SHP77 treated with DMSO at 0.1 percent for 48 hours (cell line): Measurements from ENCODE around the gene HOXB3.
"Not testable (repeated sequence)": the region's sequence is repeated elsewhere in the genome, so short reads cannot be mapped to it uniquely, and the experiment has no call there.

Experiments used
- DNase-seq: peaks from one replicate; lab custom pipeline; 2025; lab: John Stamatoyannopoulos, UW

The HOXB3 gene

DNA sequence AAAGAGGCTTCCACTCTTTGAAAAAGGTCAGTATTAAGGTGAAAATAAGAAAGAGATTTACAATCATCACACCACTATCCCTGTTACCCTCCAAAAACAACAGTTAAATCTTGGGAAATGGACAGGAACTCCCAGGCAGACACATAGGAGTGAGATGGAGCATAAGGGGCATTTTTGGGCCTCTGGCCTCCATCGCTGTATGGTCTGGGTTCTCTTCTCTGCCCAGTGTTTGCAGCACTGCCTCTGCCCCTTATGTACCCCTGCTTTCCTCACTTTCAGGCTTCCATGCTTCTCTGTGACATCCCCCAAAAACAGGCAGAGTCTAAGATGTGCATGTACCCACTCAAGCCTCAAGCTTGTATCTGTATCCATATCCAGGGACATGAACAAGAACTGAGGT is 44.5 kb downstream of the HOXB3 start:
- no peak for DNase-seq

DNA sequence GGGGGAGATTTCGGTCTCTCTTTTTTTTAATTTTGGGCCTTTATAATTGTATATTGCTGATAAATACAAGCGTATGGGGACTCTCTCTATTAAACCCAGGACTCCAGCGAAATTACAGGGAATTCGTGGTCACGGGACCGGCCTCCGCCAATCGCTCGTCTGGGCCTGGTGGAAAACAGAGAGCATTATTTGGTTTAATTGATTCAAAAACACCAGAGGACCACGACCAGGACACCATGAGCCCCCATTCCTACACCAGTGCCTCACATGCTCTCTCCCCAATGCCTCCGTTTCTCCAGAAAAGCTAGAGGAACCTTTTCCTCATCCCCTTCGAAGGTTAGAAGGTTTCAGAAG is 45.0 kb downstream of the HOXB3 start, which contains the start of gene HOXB2:
Gene HOXB2, minus strand, starts transcription at position 88 of the 354 bp plus-strand sequence. CDS start 198 bp downstream, outside the sequence.
- no peak for DNase-seq

DNA sequence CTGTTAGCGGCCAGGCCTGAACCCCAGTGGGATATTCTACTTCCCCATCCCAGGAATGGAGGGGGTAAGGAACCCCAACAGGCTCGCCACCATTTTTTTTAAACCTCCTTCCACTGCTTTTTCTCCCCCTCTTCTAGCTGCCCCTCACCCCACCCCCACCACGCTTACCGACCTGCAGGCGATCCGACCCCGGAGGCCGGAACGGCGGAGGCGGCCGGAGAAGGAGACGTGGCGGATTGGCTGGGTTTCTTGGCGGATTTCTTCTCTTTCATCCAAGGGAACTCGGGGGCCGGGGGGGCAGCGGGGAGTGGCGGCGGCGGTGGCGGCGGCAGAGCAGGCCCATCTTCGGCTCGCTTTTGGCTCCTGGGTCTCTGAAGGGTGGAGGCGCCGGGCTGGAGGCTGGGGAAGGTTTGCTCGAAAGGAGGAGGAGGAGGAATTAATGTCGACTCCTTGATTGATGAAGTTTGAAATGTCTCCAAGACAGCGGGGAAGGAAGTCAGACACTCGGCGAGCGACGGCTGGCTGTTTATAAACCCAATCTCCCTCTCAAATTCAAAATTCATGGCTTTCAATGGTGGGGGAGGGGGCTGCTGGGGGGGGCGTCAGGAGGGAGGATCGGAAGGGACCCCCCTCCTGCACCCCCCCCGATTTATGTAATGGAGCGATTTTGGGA is 45.6 kb downstream of the HOXB3 start:
- no peak for DNase-seq

DNA sequence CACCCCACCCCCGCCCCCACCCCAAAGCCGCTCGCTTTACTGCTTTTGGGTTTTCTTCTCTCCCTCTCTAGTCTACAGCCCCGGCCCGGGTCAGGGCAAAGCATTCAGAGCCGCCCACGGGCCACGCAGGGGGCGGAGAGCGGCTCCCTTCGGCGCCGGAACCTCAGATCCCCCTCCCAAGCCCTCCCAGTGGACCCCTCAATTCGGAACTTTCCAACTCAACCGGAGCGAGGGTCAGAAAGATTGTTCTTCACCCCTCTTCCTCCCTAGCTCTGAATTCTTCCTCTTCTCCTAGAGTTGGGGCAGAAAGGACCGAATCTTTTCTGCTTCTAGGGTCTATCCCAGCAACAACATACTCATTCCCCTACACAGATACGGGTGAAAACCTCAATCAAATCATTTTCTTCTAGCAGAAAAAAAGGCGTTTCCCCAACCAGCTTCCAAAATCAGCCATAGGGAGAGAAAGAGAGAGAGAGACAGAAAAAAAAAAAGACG is 46.1 kb downstream of the HOXB3 start:
- no peak for DNase-seq

DNA sequence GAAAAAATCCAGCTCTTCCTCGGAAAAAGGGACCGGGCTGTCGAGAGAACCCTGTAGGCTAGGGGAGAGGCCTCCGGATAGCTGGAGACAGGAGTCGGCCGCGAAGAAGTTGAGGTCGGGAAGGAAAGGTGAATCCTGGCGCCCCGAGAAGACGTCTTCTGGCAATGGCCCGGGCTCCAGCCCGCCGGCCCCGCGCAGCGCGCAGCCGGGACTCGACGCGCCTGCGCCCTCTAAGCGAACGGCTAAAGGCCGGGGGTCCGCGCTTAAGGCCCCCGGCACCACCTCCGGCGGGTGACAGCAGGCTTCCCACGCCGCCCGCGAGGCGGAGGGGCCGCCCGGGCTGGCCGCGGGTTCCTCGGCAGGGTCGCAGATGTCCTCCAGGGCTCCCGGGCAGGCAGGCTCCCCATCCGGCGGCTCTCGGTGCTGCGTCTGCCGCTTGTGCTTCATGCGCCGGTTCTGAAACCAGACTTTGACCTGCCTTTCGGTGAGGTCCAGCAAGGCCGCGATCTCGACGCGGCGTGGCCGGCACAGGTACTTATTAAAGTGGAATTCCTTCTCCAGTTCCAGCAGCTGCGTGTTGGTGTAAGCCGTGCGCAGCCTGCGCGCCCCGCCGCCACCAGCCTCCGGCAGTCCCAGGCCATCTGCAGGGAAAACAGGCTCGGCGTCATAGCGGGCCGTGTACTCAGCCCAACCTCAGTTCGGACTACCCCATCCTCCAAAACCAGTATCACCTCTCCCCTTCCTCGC is 46.8 kb downstream of the HOXB3 start:
- DNase-seq: peak; percentile 58

DNA sequence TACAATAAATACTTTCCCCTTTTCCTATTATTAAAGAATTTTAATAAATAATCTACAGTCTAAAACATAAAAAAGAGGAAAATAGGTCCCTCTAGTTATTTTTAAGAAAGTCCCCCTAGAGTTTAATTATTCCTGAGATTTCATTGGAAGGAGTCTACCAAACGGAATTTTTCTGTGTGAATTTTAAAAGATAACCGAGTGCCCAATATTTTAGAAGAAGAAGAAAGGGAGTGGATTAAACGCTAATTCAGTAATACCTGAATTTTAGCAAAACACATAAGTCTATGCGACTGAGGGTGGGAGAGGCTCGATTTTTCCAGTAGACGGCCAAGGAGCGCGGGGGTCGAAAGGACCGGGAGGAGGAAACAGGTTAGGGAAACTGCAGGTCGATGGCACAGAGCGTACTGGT is 47.3 kb downstream of the HOXB3 start:
- DNase-seq: no peak

DNA sequence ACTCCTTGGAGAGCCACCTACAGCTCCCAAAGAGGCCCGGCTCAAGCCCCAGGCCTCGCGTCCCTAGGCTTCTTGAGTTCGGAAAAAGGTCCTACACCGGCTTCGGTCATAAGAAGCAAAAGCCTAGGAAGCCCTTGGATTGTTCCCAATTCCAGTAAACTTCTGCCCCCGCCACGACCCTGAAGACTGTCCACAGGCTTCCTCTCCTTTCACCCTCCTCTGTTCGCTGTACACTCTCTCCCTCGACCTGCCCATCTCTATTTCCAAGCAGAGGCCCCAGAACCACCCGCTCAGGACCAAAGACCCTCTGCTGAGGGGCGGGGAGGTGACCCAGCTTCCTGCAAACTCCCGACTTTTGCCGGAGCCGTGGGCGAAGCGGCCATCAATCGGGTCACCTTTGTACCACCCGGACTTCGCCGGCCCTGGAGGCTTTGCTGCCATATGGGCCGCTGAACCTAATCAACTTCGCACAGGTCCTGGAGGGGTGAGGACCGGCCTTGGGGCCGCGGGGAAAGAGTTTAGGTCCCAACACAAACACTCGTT is 47.9 kb downstream of the HOXB3 start:
- no peak for DNase-seq

DNA sequence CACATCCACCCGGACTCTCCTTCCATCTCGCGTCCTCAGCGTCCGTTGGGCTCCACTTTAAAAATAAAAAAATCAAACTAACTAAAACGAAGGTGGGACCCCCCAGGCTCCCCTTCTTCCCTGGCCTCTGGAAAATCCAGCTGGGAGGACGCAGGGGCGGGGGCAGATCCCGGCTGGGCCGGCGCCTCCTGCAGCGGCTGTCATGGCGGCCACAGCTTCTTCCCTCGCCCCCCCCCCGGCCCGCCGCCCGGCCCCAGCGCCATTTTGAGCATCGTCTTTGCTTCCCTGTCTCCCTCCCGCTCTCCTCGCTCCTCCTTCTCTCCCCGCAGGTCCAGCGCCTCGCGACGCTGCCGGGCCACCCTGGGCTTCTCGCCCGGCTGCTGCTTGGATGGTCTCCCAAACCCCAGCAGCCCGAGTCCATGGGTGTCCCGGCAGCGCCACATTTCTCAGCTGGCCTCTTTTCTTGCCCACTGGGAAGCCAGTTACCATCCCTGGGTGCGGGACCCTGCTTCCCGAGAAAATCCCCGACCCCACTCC is 48.4 kb downstream of the HOXB3 start:
- no peak for DNase-seq

DNA sequence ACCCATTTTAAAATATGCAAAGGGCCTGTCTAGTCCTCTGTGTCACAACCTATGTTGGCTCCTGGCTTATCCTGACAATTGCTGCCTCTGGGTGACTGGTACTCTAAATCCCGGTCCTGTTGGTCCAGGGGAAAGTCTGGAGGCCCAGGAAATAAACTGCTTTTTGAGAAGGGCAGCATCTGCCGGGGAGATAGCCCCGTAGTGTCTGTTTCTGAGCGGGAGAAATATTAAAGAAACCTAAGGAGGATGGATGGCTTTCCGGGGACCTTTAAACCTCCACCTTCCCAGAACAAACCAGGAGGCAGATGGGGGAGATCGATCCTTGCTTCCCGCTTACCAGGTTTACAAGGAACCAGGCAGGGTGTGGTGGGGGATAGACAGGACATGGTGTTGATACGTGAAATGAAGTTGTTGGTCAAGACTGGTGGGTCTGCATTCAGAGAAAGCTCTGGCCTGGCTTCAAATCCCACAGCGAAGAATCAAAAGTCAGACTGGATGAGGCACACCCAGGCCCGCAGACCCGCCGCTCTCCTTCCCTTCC is 48.9 kb downstream of the HOXB3 start:
- DNase-seq: no peak

DNA sequence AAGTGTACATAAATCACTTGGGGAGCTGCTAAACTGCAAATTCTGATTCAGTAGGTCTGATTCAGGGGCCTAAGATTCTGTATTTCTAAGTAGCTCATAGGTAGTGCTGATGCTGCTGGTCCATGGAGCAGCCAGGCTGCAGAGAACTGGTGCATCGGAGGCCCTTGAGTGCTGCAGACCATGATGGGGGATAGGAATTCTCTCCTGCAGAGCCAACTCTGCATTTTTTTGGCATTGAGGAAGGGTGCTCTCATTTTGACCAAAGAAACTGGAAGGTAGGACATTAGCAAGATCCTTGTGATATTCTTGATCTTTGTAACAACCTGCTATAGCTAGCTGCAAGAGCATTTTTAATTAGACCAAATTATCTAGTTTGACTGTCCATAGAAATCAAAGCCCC is 49.8 kb downstream of the HOXB3 start:
- DNase-seq: no peak

DNA sequence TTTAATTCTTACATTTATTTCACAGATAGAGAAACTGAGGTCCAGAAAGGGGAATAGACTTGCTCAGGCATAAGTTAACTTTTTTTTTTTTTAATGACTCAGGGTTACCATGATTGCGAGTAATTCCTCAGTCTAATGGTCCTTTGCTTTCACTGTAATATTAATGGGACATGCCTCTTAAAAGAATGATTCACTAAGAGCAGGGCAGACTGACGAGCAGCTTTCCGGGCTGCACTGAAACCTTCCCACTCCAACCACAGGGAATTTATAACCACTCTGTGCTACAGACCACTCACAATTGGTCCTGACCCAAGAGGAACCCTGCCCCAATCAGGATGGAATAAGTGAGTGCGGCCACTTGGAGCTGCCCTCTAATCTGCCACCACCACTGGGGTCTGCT is 50.9 kb downstream of the HOXB3 start:
- DNase-seq: no peak

DNA sequence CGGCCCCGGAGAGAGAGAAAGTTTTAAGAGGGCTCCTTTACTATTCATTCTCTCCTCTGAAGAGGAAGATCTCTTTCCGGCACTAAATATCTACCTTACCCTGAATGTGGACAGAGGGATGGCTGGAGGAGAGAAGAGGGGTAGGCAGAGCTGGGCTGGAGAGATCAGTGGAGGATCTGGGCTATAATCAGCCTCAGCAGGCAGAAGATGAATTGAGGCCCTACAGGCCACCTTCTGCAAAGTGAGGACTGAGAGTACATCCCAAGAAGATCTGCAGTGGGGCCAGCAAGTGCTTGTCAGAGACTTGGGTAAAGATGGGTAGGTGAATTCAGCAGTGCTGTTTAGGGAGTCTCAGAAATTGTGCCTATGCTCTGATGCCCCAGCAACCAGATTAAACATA is 52.7 kb downstream of the HOXB3 start:
- no peak for DNase-seq

DNA sequence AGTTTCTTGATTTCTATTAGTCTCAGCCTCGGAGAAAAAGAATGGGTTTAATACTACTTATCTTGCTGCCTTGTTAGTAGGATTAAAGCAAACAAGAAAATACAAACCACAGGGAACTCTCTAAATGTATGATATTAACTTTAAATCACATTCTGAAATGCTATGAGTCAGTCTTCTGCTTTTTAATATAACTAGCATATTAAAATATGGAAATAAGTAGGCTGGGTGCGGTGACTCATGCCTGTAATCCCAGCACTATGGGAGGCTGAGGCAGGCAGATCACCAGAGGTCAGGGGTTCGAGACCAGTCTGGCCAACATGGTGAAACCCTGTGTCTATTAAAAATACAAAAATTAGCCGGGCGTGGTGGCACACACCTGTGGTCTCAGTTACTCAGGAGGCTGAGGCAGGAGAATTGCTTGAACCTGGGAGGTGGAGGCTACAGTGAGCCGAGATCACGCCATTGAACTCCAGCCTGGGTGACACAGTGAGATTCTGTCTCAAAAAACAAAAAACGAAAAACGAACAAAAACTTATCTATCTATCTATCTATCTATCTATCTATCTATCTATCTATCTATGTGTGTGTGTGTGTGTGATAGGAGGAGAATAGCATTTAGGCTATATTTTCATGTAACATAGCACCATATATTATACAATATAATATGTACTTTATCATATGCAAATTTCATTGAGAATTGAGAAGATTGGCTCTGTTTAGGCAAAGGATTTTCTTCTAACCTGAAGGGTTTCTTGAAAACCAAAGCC is 54.1 kb downstream of the HOXB3 start:
- DNase-seq: not testable (repeated sequence)

DNA sequence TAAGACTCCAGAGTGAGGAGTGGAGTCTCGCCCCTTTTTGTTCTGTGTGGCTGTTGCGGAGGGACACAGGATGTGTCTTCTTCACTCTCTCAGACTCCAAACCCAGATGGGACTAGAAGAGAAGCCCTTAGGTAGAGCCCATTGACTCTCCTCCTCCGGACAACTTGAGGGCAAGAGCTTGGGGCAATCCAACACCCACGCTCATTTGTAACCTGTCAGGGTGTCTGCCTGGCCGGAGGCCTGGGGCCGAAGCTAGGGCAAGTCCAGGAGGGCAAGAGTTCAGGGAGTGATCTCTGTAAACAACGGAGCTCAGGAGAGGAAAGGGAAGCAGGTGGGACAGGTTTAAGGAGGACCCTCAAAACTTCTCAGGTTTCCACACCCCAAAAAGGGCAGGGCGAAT is 57.8 kb downstream of the HOXB3 start:
- DNase-seq: no peak

DNA sequence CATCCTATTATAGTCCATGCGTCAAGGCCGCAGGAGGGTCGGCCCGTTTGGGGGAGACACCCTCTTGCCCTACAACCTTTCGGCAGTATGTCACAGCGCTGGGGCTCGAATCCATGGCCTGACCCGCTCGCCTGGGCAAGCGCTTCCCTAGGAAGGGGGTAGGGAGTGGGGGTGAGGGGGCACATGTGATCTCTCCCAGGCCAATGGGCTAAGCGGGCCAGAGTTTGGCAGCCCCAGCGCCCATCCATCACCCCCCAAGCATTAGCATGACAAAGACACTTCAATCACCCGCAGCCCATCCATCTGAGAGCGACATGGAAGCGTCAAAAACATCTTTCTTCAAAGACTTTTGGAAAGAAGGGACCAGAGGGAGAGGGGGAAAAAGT is 59.2 kb downstream of the HOXB3 start, which contains the start of gene HOXB1:
Gene HOXB1, minus strand, starts transcription at position 125 of the 386 bp plus-strand sequence. Its CDS starts 107 bp downstream, at position 18.
- DNase-seq: no peak

DNA sequence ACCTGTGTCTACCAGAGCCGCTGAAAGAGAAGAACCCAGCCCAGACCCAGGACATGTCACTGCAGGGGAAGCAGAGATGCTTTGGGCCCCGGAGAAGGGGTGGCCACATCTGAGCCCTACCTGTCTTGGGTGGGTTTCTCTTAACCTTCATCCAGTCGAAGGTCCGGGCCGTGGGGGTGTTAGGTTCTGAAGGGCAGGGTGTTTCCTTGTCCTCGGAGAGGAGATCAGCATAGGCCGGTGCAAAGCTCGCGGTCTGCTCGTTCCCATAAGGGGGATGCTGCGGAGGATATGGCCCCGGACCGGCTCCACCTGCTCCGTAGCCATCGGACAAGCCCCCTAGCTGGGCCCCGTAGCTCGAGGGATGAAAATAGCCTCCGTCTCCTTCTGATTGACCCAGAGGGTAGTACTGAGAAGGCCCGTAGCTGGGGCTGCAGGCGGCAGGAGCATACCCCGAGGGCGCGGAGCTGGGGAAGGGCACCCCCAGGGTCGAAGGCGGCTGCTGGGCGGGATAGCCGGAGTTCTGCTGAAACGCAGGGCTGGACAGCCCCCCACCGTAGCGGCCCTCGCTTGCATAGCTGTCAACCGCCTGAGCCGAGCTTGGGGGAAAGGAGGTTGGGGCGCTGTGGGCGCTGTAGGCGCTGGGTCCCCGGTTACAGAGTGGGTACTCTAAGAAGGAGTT is 59.7 kb downstream of the HOXB3 start:
- DNase-seq: no peak

DNA sequence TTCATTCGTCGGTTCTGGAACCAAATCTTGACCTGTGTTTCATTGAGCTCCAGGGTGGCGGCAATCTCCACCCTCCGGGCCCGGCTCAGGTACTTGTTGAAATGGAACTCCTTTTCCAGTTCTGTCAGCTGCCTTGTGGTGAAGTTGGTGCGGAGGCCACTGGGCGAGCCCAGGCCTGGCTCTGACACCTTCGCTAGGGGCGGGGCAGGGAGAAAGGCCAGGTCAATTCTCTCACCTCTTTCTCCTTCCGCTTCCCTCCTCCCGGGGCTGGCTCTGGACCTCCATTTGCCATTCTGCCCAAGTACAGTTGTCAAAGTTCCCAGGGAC is 60.4 kb downstream of the HOXB3 start:
- no peak for DNase-seq

DNA sequence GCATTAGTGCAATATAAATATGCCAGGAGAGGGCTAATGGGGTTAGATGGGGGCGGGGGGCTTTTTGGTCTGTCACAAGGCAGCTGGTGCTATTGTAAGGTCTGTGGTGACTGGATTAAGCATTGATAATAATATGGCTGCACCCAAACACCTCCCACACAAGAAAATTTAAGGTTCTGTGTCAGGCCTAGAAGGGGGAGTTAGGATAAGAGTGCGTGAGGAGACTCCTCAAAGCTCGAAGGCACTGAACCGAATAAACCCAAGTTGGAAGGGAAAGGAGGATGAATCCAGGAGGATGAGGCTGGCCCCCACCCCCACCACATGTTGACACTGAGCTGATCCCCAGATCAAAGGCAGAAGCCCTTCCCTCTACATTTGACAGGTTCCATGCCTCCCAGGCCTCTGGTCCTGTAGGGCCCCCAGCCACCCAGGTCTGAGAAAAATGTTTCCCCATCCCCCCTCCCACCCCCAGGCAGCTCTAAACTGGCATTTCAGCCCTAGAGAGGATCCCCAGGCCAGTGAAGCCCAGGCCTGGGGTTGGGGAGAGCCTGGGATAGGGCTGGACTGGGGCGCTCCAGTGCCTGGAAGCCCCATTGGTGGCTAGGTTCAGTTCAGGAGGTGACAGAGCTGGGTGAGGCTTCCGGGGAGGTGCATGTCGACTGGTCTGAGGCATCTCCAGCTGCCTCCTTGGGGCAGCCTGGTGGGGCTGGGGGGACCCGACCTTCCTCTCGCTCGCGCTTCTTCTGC is 60.9 kb downstream of the HOXB3 start:
- no peak for DNase-seq

DNA sequence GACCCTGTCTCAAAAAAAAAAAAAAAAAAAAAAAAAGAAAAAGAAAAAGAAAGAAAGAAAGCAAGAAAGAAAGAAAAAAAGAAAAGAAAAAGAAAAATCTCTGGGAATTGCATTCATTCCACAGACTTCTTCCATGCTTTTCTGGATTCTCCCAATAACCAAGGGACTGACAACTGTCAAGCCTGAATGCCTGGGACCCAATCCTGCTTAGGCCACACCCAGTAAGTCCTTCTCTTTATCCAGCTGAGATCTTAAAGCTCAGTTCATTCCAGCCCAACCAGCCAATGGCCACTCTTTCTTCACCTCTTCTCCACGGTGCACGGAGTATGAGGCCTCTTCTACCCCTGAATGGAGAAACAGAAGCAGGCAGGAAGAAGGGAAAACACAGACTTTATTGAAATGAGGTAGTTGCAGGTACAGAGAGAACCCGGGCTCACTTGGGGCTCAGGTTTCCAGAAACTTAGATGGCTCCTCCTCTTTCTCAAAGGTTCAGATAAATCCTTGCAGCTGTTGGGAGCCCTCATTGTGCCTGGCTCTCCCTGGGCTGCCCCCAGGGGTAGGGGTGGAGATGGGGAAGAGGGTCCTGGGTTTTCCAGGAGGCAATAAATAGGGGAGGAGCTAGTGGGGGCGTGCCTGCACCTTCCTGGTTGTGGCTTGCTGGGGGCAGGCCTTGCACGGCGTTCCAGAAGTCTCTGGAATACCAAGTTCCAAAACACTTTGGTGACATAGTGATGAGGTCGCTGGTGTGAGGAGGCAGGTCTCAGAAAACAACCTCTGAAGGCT is 61.7 kb downstream of the HOXB3 start:
- no peak for DNase-seq

DNA sequence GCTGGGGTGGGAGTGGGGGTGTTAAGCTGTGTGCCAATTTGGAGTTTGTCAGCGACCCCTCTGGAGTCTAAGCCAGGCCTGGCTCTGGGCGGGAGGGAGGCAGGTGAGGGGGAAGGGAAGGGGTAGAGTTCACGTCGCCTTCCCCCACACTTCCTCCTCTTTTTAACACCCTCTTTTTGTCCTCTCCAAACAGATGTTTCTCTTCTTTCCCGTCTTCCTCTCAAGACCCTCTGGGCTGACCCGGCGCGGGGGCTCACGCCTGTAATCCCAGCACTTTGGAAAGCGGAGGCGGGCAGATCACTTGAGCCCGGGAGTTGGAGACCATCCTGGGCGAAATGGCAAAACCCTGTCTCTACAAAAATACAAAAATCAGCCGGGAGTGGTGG is 62.5 kb downstream of the HOXB3 start:
- no peak for DNase-seq
